Effector CD4-positive, alpha-beta T cell (primary cell): Measurements from ENCODE around the gene BMI1.
A peak's percentile ranks its signal among the peaks of the same experiment; 100 is the strongest.
"Not testable (repeated sequence)": the region's sequence is repeated elsewhere in the genome, so short reads cannot be mapped to it uniquely, and the experiment has no call there.

Experiments
- DNase-seq: peaks from one replicate; pipeline ENCODE4 v3.0.0-alpha.2; 2020
- total RNA-seq: gene quantifications from one replicate; lab custom pipeline; 2026; lab: John Stamatoyannopoulos, UW

The BMI1 gene
- 35.3 reads per million, percentile 60 among the genes with 10 or more reads in this experiment for total RNA-seq

DNA sequence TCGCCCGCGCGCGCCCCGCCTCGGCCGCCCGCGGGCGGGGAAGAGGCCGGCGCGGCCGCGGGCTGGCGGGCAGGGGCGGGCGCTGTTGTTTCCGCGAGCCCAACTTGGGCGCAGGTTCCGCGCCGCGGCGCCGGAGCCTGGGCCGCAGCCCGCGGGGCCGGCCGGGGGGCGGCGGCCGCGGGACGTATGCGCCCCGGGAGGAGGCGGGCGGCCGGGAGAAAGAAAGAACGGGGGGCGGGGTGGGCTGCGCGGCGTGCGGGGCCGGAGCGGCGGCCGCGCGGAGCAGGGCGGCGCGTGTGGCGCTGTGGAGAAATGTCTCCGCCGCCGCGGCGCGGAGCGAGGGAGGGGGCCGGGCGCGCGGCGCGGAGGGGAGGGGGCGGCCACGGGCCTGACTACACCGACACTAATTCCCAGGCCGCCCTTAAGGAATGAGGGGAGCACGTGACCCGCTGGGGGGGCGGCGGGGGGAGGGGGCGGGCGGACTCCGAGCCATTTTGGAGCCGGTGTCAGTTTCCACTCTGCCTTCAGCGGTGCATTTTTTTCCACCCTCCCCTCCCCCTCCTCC lies at the start of gene BMI1:
Gene BMI1 (plus strand): TSS at position 509 of the 565 bp plus-strand sequence. CDS start 5,351 bp downstream, outside the sequence.
- DNase-seq, result peak; percentile 46

DNA sequence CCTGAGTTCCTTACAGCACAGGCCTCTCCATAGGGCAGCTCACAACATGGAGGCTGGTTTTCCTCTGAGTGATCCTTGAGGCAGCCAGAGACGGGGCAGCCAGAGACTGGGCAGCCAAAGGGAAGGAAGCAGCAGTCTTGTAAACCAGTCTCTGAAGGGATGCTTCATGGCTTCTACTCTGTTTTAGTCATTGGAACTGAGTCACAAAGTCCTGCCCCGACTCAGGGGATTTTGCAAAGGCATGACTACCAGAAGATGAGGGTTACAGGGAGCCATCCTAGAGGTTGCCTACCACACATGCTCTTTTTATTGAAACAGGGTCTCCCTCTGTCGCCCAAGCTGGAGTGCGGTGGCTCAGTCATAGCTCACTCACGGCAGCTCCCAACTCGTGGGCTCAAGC lies 49.1 kb upstream of the BMI1 start:
- no peak for DNase-seq

DNA sequence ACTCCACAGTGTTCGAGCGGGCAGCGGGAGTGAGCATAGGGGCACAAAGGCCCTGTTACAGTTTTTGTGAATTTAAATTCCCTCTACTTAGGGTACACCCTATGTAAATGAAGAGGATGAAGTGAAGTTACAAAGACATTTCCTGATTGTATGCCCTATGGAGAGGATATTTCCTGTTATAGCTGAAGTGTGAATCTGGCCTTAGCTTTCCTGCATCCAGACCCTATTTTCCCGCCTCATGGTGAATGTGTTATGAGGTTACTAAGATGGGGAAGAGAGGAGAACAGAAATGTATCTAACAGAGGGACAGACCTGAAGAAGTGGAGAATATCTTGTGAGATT lies 42.5 kb upstream of the BMI1 start:
- DNase-seq, result no peak

DNA sequence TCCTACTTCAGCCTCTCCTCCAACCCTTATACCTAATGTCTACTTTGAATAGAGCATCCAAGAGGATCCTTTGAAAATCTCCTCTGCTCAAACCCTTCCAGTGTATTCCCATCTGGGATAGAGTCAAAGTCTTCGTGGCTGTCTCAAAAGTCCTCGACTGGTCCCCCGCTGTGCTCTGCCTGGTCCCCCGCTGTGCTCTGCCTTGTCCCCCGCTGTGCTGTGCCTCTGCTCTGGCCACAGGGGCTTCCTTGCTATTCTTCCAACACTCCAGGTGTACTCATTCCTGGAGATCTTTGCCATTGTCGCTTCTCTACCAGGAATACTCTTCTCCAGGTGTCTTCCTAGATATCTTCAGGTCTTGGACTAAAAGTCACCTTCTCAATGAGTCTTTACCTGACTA lies 40.8 kb upstream of the BMI1 start:
- DNase-seq, result no peak

DNA sequence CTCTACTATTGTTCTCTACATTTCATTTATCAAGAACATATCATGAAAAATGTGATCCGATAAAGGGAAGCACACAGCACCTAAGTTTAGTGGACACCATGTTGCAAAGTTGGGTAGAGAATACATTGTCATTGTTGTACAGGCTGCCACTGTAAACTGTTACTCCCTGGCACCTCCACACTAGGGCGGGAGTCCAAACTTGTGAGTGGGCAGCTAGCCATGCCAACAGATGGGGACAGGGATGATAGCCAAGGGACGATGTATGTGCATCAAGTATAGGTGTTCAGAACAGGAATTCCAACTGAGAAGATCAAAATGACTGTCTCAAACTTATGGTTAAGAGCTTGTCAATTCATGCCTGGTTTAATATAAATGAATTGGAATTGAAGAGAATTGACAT lies 35.8 kb upstream of the BMI1 start:
- no peak for DNase-seq

DNA sequence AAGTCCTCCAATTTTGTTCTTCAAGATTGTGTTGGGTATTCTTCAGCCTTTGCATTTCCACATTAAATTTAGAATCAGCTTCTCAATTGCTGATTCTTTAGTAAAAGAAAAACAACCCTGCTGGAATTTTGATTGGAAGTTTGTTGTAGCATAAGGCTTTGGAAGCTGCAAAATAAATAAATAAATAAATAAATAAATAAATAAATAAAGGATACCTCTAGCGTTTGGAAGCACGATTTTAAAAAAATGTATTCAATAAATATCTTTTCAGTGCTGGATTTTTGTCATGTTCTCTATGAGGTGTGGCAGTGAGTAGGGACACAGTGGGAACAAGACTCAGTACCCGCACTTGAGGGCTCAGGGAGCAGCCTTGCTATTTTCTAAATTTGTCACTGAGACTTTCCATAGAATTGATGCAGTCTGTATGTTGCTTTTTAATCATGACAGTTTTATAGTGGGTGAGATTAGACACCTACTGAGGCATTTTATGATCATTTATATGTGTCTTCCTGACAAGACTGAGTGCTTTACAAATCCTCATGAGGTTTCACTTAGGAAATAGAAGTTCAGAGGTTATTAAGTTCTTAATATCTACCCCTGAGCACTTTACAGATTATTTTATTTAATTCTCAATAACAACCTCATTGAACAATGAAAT lies 27.0 kb upstream of the BMI1 start:
- no peak for DNase-seq

DNA sequence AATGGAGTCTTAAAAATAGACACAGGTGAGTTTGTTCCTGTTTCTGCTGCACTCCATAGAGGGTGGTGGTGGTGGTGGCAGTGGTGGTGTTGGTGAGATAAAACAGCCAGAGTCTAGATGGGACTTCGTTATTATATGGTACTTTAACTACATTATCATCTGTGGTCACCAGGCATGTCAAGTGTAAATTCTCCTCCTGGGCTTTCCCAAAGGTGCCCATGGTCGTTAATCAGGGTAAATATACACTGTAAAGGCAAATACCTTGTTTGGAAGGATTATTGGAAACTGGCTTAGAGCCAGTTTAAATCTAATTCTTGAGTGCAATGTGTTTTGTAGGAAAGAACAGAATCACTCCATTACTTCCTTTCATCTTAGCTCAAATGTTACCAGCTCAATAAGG lies 26.2 kb upstream of the BMI1 start:
- DNase-seq, result no peak

DNA sequence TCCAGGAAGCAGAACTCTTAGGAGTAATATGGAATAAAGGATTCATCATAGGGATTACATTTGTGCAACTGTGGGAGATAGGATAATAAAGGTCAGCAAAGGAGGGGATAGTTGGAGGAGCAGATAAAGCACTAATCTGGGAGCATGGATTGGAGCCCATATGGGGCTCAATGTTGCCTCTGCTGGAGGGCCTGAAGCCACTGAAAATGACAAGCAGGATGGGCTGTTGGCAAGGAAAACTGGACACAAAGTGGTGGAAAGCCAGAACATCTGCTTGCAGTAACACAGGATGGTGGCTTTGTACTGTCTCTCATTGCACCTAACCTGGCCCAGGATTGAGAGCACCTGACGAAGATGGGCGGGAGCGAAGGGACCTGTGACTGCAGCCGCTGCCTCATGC lies 19.7 kb upstream of the BMI1 start:
- no peak for DNase-seq

DNA sequence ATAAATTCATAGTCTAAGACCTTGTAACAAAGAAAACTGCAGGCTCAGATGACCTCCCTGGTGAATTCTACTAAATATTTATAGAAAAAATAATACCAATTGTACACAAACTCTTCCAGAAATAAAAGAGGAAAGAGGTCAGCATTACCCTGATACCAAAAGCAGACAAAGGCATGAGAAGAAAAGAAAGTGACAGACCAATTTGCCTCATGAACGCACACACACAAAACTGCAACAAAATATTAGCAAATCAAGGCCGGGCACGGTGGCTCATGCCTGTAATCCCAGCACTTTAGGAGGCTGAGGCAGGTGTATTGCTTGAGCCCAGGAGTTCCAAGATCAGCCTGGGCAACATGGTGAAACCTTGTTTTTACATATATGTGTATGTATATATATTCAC lies 17.4 kb upstream of the BMI1 start:
- no peak for DNase-seq

DNA sequence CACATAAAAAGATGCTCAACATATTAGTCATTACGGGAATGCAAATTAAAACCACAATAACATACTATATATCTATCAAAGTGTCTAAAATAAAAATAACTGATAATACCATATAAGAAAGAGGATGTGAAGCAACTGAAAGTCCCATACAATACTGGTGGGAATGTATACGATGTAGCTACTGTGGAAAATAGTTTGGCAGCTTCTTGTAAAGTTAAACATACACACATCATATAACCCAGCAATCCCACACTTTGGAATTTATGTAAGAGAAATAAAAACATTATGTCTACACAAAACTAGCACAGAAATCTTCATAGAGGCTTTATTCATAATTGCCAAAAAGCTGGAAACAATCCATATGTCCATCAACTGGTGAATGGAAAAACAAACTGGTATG lies 15.2 kb upstream of the BMI1 start:
- no peak for DNase-seq

DNA sequence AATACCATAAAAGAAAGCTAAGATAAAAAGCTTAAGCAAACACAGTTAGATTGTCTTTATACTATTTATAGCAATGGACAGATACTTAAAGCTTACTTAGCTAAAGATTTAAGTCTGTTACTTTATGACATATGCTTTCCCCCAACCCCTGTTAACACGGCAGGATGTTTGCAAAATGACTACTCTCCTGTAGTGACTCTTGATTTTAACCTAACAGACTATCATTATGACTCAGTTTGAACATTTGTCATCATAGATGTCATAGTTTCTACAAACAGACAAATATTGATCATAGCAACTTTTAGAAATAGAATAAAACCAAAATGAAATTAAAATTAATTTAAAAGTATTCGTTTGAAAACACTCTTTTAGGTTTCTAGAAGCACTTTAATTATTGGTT lies 12.5 kb upstream of the BMI1 start:
- DNase-seq, result no peak

DNA sequence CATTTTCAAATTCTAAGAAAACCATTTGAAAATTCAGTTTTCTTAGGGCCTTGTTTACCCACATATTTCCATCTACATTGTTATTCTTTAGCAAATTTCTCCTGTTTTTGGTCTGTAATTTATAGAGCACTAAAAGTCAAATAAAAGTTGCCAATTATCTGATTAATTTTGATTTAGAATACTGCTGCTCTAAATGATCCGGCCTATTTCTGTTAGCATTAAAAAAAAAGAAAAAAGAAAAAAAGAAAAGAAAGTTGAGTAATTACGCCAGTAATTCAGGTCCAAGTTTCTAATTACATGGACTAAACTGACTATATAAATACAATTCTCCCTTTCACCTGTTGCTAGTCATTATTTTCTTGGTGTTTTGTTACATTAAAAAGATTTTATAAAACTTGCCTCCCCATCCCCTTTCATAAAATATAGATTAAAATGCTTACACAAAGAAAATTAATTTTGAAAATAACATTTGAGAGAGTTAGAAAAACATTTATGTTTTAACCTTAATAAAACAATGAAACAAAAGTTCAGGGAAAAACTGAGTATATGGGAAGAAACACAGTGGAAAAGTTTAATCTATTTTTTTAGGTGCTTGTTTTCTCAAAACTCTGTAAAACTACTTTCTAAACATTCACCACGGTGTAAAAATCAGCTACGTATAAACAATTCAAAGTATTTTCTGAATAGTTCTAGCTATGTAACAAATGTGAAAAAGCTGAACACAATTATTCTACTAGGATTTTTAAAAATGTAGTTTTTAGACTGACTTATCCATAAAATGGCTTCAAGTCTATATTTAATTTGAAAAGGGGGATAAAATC lies 11.5 kb upstream of the BMI1 start:
- no peak for DNase-seq

DNA sequence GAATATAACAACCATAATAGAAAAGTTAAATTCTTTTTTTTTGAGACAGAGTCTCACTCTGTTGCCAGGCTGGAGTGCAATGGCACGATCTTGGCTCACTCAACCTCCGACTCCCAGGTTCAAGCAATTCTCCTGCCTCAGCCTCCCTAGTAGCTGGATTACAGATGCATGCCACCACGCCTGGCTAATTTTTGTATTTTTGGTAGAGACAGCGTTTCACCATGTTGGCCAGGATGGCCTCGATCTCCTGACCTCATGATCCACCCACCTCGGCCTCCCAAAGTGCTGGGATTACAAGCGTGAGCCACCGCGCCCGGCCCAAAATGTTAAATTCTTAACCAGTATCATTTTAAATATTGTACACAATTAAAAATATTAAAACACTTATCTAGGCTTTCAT lies 10.9 kb upstream of the BMI1 start:
- DNase-seq, result not testable (repeated sequence)

DNA sequence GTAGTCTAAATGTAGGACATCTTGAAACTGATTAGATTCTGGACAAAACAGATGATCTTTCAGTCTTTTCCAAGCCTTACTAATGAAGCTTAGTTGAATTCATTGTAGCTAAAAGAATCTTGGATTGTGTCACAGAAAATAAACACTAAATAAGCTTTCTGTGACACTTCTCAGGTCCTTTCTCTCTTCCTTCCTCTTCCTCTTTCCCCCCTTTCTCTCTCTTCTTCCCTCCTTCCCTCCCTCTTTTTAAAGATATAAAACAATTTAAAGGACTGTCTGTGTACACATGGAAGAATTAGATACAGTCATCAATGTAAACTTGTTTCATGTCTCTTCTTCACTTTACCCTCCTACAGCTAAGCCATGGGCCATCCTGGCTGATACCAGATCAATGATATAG lies 10.0 kb upstream of the BMI1 start:
- DNase-seq, result no peak

DNA sequence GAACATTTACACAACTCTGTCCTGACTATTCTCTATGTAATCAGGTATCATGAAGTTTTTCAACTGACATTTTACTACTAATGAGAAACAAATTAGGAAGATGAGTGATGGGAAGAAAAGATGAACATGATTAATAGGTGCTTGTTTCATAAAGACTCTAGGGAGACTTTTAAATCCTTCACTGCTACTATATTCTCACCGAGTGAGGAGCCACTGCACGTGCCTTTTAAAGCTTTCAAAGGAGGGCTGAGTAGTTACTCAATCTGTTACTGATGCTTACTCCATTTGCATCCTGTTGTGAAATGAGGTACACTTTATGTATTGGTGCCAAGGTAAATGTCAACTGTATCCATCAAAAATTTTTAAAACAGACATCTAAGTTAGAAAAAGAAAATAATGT lies 6.0 kb upstream of the BMI1 start:
- no peak for DNase-seq

DNA sequence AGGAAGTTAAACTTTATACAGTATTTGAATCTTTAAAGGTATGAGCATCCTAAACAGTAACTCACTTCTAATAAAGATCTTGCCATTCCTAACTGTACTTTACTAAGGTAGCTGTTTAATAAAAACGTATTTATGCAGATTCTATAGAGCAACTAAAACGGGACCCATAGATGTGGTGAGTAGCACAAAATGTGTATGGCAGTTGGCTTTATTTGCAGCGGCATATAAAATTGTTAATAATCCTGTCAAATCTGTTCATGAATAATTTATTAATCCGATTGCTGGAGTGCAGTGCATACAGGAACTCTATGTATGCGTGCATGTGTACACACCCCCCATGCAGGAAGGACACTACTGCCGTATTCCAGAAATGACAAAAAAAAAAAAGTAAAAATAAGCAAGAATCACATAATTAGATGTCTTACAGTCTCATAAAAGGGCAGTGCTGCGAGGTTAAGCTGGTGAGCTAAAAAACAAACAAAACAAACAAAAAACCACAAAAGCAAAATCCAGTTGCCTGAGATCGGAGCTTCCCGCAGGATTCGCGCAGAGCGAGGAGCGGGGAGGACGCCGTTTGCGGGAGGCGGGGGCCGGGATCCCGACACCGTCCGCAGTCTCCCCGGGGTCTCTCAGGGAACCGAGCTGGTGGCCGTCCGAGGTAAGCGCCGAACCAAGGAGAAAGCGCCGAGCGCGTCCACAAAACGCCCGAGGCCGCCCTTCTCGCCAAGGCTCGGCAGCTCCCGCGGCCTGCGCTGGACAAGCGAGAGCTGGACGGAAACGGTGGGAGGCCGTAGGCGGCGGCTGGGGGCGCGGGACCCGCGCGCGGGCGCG lies 5.2 kb upstream of the BMI1 start:
- DNase-seq, result no peak

DNA sequence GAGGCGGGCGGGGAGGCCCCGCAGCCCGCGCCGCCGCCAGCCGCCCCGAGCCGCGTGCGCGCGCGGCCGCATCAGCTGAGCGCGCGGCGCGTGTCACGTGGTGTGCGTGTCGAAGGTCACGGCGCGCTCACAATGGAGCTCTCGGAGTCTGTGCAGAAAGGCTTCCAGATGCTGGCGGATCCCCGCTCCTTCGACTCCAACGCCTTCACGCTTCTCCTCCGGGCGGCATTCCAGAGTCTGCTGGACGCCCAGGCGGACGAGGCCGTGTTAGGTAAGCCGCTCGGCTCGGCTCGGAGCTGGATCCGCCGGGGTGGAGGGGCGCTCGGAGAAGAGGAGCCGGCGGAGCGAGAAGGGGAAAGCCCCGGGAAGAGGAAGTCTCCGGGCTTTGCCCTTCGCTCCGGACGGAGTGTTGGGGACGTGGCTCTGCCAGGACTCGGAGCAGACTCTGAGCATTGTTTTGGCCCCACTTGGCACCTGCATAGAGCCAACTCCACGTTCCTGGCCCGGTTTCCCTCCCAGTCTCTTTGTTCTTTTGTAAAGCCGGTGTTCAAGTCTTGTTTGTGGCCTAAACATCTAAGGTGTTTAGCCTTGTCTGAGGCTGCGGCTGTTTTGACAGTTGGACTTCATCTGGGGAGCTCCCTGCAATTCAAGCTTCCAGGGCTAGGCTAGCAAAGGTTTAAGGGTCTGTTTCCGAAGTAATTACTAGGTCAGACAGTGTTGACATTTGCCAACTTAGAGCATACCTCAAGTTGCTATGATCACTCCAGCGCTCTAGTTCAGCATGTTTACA lies 4.4 kb upstream of the BMI1 start, which contains the start of gene COMMD3:
Gene COMMD3 (plus strand): TSS at position 103 of the 790 bp plus-strand sequence. CDS start 30 bp downstream, at position 133.
- DNase-seq, result peak; percentile 76

DNA sequence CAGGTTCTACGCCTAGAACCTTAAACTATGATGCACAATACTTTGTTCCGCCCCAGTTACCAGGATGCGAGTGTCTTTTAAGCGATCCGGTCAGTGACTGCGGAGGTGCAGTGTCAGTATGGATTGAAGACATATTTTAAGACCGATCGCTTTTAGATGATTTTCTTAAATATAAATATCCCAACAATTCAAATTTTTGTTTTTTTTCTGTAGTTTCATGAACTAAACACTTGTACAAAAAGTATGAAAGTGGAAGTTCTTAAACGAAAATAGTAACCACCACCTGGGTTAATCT lies 3.9 kb upstream of the BMI1 start:
- no peak for DNase-seq

DNA sequence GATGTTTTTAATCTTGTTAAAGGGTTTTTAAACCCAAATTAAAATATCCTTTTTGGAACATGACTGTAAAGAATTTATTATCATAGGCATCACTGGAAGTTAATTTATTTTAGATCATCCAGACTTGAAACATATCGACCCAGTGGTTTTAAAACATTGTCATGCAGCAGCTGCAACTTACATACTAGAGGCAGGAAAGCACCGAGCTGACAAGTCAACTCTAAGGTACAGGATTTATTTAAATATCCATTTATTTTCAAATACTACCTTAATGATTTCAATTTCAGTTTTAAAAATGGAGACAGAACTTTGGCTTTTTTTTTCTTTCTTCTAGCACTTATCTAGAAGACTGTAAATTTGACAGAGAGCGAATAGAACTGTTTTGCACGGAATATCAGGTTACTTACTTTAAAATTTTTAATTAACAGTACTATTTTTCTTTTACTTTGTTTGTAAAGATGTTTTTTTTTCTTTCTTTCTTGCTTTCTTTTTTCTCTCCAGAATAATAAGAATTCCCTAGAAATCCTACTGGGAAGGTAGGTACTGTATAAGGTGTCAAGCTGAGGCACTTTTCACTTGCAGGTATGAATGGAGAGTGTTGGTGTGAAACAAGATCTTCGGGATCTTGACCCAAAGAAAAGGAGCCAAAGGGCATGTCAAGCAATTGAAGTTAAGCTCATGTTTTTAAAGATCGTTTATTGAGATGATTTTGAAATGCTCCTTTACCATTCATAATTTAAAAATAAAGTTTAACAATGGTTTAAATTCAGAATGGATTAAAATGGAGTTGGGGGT lies 2.9 kb upstream of the BMI1 start:
- DNase-seq, result no peak

DNA sequence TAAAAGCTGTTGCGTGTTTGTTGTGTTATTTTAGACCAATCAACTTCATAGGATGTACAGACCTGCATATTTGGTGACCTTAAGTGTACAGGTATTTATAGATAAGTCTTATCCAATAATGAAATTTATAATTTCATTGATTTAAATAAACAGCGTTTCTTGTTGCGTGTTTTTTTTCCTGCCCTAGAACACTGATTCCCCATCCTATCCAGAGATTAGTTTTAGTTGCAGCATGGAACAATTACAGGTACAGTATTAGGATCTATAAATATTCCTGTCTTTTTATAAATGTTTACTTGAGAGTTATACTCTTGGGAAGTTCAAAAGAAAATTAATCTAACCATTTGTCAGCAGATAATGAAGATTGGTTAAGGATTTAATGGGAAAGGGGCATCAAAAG lies 2.1 kb upstream of the BMI1 start:
- no peak for DNase-seq

DNA sequence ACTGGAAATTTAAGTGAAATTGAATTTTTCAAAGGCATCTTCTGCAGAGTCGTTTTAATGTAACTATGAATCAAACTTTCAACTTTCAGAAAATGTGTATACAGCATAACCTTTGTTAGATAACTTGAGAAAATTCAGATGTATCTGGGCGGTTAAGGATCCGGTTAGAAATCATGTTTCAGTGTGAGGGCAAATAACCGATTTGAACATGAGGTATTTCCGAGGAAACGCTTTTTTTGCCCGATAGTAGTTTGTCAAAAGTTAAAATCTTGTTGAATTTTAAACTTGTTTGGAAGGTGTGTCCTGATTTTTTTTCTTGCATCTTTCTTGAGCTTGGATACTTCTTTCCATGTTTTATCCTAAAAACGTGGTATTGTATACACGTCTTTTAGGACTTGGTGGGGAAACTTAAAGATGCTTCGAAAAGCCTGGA lies 1.3 kb upstream of the BMI1 start:
- no peak for DNase-seq
